HG03060 (cell line): ENCODE measurements around the gene PPP1R3G.

ENCODE experiments used
- ATAC-seq: cut with Tn5 transposase; IDR thresholded peaks from one replicate; pipeline ENCODE4 v1.9.1; 2021; ENCODE audit warnings: low read depth, moderate number of reproducible peaks; ENCODE audit not compliant: unreplicated experiment

PPP1R3G gene

DNA sequence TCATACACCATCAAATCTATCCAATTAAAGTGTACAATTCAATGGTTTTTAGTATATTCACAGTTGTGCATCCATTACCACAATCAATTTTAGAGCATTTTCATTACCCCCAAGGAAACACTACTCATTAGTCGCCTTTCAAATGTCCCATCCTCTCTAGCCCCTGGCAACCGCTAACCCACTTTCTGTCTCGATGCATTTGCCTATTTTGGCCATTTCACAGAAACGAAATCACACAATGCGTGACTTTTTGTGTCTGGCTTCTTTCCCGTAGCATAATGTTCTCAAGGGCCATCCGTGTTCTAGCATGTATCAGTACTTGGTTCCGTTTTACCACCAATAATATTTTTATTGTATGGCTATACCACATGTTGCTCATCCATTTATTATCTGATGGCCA is 51.7 kb downstream of the PPP1R3G start:
- no peak for ATAC-seq
